GM23248 (cell line): ENCODE data around the gene SLC22A5. TPM values are rescaled to one million over a fixed set of nuclear protein-coding genes. Genes with fewer than 3 reads are reported as not detected.

ENCODE experiments used
- DNase-seq: peaks from one replicate; pipeline ENCODE4 v3.0.0-alpha.2; 2015
- H2AFZ ChIP-seq: fragments of 200-600 bp; sonication (generic); 2 replicates; pipeline ENCODE4 v1.6.1; 2016; ENCODE audit warnings: antibody characterized with exemption
- H3F3A ChIP-seq: fragments of 200-600 bp; sonication (generic); 2 replicates; pipeline ENCODE4 v1.6.1; 2016; ENCODE audit warnings: mild to moderate bottlenecking, antibody characterized with exemption, mixed run types; ENCODE audit not compliant: insufficient read depth
- H3K27ac ChIP-seq: fragments of 200-600 bp; sonication (generic); 2 replicates; pipeline ENCODE4 v1.5.1; 2016; ENCODE audit warnings: mild to moderate bottlenecking
- H3K27me3 ChIP-seq: fragments of 200-600 bp; sonication (generic); replicated peaks from 2 replicates; pipeline ENCODE4 v1.6.1; 2016; ENCODE audit warnings: mild to moderate bottlenecking; ENCODE audit not compliant: insufficient read depth
- H3K36me3 ChIP-seq: fragments of 200-600 bp; sonication (generic); 2 replicates; pipeline ENCODE4 v1.6.1; 2016; ENCODE audit warnings: low read depth, mild to moderate bottlenecking
- H3K4me1 ChIP-seq: fragments of 200-600 bp; sonication (generic); 2 replicates; pipeline ENCODE4 v1.6.1; 2016; ENCODE audit warnings: mild to moderate bottlenecking; ENCODE audit not compliant: insufficient read depth
- H3K4me2 ChIP-seq: fragments of 200-600 bp; sonication (generic); one replicate; pipeline ENCODE4 v1.6.1; 2016; ENCODE audit warnings: mild to moderate bottlenecking; ENCODE audit not compliant: unreplicated experiment
- H3K4me3 ChIP-seq: fragments of 200-600 bp; sonication (generic); 2 replicates; pipeline ENCODE4 v1.5.1; 2016; ENCODE audit warnings: mild to moderate bottlenecking
- H3K79me2 ChIP-seq: fragments of 200-600 bp; sonication (generic); 2 replicates; pipeline ENCODE4 v1.6.1; 2016; ENCODE audit warnings: mild to moderate bottlenecking; ENCODE audit not compliant: insufficient read depth
- H3K9ac ChIP-seq: fragments of 200-600 bp; sonication (generic); 2 replicates; pipeline ENCODE4 v1.6.1; 2016; ENCODE audit warnings: mild to moderate bottlenecking
- H3K9me2 ChIP-seq: fragments of 200-600 bp; sonication (generic); 2 replicates; pipeline ENCODE4 v1.6.1; 2016; ENCODE audit warnings: mixed run types, mild to moderate bottlenecking, moderate library complexity; ENCODE audit not compliant: insufficient read depth
- H3K9me3 ChIP-seq: fragments of 200-600 bp; sonication (generic); one replicate; pipeline ENCODE4 v1.6.1; 2017; ENCODE audit warnings: low read depth
- H4K20me1 ChIP-seq: fragments of 200-600 bp; sonication (generic); 2 replicates; pipeline ENCODE4 v1.6.0; 2016; ENCODE audit not compliant: insufficient read depth
- EZH2 ChIP-seq: fragments of 200-600 bp; sonication (generic); IDR thresholded peaks from 2 replicates; pipeline ENCODE4 v1.6.1; 2018; ENCODE audit warnings: antibody characterized with exemption, mild to moderate bottlenecking; ENCODE audit not compliant: insufficient read depth, poor library complexity, severe bottlenecking
- EZH2phosphoT487 ChIP-seq: fragments of 200-600 bp; sonication (generic); IDR thresholded peaks from 2 replicates; pipeline ENCODE4 v1.6.1; 2018; ENCODE audit warnings: antibody characterized with exemption, moderate library complexity, mild to moderate bottlenecking, low read depth; ENCODE audit not compliant: insufficient read depth
- WGBS, 2 experiments: methylation state at CpG; one replicate each; pipeline ENCODE4 v1.1.6; 2015 to 2017; ENCODE audit warnings: low lambda C conversion rate in 2 of 2, low coverage in 1 of 2; ENCODE audit errors: missing lambda C conversion rate in 2 of 2; 5-methylcytosine and 5-hydroxymethylcytosine counted together
- in situ Hi-C: fragments of 300-500 bp; cut with MboI; formaldehyde crosslinking; loops from 2 replicates; pipeline ENCODE4 v1.15.0; 2020
- polyA plus RNA-seq: library from polyadenylated mRNA; unstranded; fragments of >200 nt; fragmentation: Nextera tagmentation; extraction: Ambion mirVana; gene quantifications from 2 replicates; pipeline ENCODE4 v1.2.1, GENCODE V29; 2016
- total RNA-seq: library from RNA; depleted of rRNA; stranded (reverse); fragments of >200 nt; shearing (Covaris generic); gene quantifications from 2 replicates; pipeline ENCODE4 v1.2.3, GENCODE V29; 2014

SLC22A5 gene
- total and polyA plus RNA-seq, 2 experiments from 2014 or later, result 1.7 to 3.0 TPM

DNA sequence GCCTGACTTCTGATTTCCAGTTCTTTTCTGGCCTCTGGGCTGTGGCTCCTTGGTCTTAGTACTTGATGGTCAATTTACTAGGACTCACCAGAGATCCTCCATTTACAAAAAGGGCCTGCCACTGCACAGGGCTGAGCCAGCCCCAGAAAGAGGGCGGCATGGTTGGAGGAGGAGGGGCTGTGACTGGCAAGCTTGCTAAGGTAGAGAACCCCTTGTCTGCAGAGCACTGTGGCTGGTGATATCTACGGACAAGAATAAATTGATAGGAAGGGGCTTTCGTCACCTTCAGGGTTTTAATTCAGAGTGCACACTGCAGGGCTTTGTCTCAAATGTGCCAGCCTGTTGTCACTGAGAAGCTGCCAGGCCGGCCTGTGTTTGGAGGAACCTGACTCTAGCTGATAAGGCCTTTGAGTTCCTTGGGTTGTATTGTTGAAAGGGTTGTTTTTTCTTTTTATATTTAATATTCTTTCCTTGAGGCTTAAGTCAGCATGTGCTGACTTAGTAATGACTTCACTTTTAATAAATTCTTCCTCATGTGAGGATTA, 15.1 kb downstream of the SLC22A5 start:
- no peak overlapping the region for H3K4me2 ChIP-seq
- peaks cover 21% of the 10 kb centered on the region for H3F3A ChIP-seq
- in situ Hi-C loops, result loop anchor here (10.0 to 25.0 kb wide), 3 partner anchors 120 to 428 kb away; partner anchors contain the start of gene SOWAHA
- no peaks in the 10 kb centered on the region for H3K9me3 ChIP-seq
- no peak overlapping the region for H3K27ac ChIP-seq
- no peaks in the 10 kb centered on the region for H3K36me3 ChIP-seq
- no peaks in the 10 kb centered on the region for H3K9me2 ChIP-seq
- peaks cover 29% of the 10 kb centered on the region for H3K4me1 ChIP-seq
- no peak overlapping the region for H3K9ac ChIP-seq
- no peaks in the 10 kb centered on the region for H3K79me2 ChIP-seq
- TF ChIP-seq EZH2phosphoT487, result no peak
- no peak for TF ChIP-seq EZH2
- H3K4me3 ChIP-seq, result no peak overlapping the region
- H2AFZ ChIP-seq, result no peak overlapping the region
- no peaks in the 10 kb centered on the region for H3K27me3 ChIP-seq
- no peak for DNase-seq
- WGBS, 2 experiments, result 91% methylated on average over 4 of the region's 4 CpGs
- no peaks in the 10 kb centered on the region for H4K20me1 ChIP-seq

DNA sequence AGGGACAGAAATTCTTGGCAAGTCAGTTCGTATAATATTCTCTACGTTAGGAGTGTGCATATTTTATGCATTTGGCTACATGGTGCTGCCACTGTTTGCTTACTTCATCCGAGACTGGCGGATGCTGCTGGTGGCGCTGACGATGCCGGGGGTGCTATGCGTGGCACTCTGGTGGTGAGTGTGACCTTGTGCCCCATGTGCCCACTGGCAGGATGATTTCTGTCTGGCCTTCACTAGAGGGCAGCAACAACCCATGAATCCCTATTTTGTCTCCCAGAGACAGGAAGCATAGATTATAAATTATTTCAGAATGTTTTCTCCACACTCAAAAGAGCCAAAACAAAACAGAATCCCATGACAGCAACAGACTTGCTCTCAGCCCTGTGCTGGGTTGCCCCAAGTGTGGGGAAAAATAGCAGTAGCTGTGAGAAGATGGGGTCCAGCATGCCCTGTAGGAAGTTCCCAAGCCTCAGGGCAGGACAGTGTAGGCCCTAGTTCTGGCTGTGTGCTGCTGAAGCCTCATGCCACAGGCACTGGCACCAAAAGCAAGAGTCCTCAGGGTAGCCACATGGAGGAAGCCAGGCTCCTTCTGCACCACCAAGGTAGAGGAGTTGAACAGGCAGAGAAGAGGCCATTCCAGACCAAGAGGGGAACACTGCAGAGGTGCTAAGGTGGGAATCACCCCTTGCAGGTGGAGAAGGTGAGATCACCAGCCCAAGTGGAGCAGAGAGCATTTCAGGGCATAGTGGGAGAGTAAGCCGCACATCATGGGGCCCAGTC, 16.0 kb downstream of the SLC22A5 start:
- Histone ChIP-seq H3K4me1 (peaks cover 37% of the 10 kb centered on the region), H3K9me3 (no peaks in the 10 kb centered on the region), H2AFZ (peak overlapping the region; percentile 53), H3K79me2 (no peaks in the 10 kb centered on the region), H3K4me2 (no peak overlapping the region), H3F3A (peaks cover 28% of the 10 kb centered on the region), H3K4me3 (no peak overlapping the region), H3K36me3 (no peaks in the 10 kb centered on the region), H3K9me2 (no peaks in the 10 kb centered on the region), H3K27ac (0 out of 2 replicates have a peak overlapping the region, but pooled peaks have one; percentile 20), H3K9ac (peak overlapping the region; percentile 32; the same call in 1 of the 2 replicates), H3K27me3 (no peaks in the 10 kb centered on the region), H4K20me1 (no peaks in the 10 kb centered on the region)
- 29 to 34% methylated on average over 9 of the region's 9 CpGs for WGBS, 2 experiments
- TF ChIP-seq EZH2, result no peak
- TF ChIP-seq EZH2phosphoT487, result no peak
- peak; percentile 79 for DNase-seq
- in situ Hi-C loops, result loop anchor here (10.0 to 25.0 kb wide), 3 partner anchors 119 to 427 kb away; partner anchors contain the start of gene SOWAHA

DNA sequence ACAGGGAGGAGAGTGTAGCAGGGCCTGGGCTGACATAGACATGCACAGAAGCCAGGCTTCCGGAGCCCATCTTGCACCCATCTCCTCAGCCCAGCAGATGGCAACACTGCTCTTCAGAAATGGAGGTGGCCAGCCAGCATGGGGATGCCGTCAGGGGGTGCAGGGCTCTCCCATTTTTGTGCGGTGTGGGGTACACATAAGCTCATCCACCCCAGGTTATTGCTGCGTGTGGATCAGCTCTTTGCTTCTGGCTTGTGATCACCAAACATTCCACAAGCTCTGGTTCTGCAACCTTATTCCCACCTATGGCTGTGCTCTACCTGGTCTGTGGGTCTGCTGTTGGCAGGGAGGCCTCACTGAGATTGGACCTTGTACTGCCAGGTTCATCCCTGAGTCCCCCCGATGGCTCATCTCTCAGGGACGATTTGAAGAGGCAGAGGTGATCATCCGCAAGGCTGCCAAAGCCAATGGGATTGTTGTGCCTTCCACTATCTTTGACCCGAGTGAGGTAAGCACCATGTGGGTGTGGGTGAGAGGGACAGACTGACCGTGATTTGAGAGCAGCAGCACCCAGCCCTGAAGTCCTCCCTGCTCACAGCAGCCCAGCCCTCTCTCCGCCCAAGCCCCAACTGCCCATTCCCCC, 17.3 kb downstream of the SLC22A5 start:
- DNase-seq, result peak; percentile 87
- Histone ChIP-seq H3K27me3 (no peaks in the 10 kb centered on the region), H3K9me2 (no peaks in the 10 kb centered on the region), H3K4me2 (peak overlapping the region; percentile 29), H3K4me3 (no peak overlapping the region), H4K20me1 (no peaks in the 10 kb centered on the region), H3K9me3 (no peaks in the 10 kb centered on the region), H3K9ac (peak overlapping the region; percentile 24; the same call in 1 of the 2 replicates), H3F3A (peaks cover 36% of the 10 kb centered on the region), H3K36me3 (no peaks in the 10 kb centered on the region), H2AFZ (no peak overlapping the region), H3K79me2 (no peaks in the 10 kb centered on the region), H3K4me1 (peaks cover 37% of the 10 kb centered on the region), H3K27ac (peak overlapping the region; percentile 90)
- in situ Hi-C loops, result loop anchor here (10.0 to 25.0 kb wide), 3 partner anchors 118 to 426 kb away; partner anchors contain the start of gene SOWAHA
- WGBS, 2 experiments, result 14 to 29% methylated on average over 8 to 10 of the region's 10 CpGs
- TF ChIP-seq EZH2 (no peak), EZH2phosphoT487 (no peak)

DNA sequence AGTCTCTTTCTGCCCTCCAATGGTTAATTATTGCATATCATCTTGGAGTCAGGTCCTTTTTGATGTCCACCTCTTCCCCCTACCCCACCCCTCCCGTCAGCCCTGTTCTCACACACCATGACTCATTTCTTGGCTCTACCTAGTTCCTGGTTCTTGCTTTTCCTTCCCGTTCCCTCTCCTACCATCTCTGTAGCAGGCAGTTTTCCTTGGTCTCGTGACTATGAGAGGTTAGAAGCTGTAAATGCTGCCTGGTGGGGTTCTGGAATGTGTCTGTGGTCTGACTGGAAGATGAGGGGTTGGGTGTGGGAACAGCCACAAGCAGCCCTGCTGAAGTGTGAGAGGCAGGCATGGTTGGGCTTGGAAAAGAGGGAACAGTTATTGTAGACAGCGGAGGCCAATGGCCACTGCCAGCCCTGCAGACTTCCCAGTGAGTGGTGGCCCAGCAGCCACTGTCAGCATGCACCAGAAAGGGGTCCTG, 18.2 kb downstream of the SLC22A5 start:
- Histone ChIP-seq H3K9me2 (no peaks in the 10 kb centered on the region), H3K36me3 (no peaks in the 10 kb centered on the region), H3K79me2 (no peaks in the 10 kb centered on the region), H3F3A (peaks cover 36% of the 10 kb centered on the region), H3K4me2 (peak overlapping the region; percentile 50), H3K4me3 (peak overlapping the region; percentile 26; the same call in 1 of the 2 replicates), H3K27me3 (no peaks in the 10 kb centered on the region), H2AFZ (peak overlapping the region; percentile 38), H3K9me3 (no peaks in the 10 kb centered on the region), H4K20me1 (no peaks in the 10 kb centered on the region), H3K9ac (peak overlapping the region; percentile 61), H3K4me1 (peaks cover 37% of the 10 kb centered on the region), H3K27ac (peak overlapping the region; percentile 90)
- TF ChIP-seq EZH2 (no peak), EZH2phosphoT487 (no peak)
- 10 to 14% methylated on average over 4 of the region's 4 CpGs for WGBS, 2 experiments
- in situ Hi-C loops, result loop anchor here (10.0 to 25.0 kb wide), 3 partner anchors 117 to 425 kb away; partner anchors contain the start of gene SOWAHA
- DNase-seq, result peak; percentile 95
